Muscle layer of duodenum (tissue), 2 donors: ENCODE results near the gene R3HDM2.

Experiments
- H3K27ac ChIP-seq: one replicate; pipeline ENCODE4 v1.7.0; 2013; ENCODE audit warnings: mild to moderate bottlenecking, low read length
- H3K27me3 ChIP-seq: one replicate; pipeline ENCODE4 v1.7.0; 2013; ENCODE audit warnings: low read depth, mild to moderate bottlenecking, control low read depth, low read length
- H3K36me3 ChIP-seq, 2 donors: one replicate each; pipeline ENCODE4 v1.7.0; 2013; ENCODE audit warnings: low read length in 2 of 2, control low read depth in 1 of 2, mild to moderate bottlenecking in 1 of 2; ENCODE audit not compliant: insufficient read depth in 2 of 2, control insufficient read depth in 1 of 2
- H3K4me1 ChIP-seq, 2 donors: one replicate each; pipeline ENCODE4 v1.7.0; 2013; ENCODE audit warnings: low read length in 2 of 2, mild to moderate bottlenecking in 2 of 2, control low read depth in 1 of 2, moderate library complexity in 1 of 2; ENCODE audit not compliant: insufficient read depth in 2 of 2, control insufficient read depth in 1 of 2
- H3K4me3 ChIP-seq, 2 donors: one replicate each; pipeline ENCODE4 v1.7.0; 2013; ENCODE audit warnings: low read length in 2 of 2, low read depth in 1 of 2, mild to moderate bottlenecking in 1 of 2
- H3K9me3 ChIP-seq, 2 donors: one replicate each; pipeline ENCODE4 v1.7.0; 2013; ENCODE audit warnings: low read length in 2 of 2, control low read depth in 1 of 2, mild to moderate bottlenecking in 1 of 2; ENCODE audit not compliant: control insufficient read depth in 1 of 2
- donor health status: healthy.

Gene R3HDM2

DNA sequence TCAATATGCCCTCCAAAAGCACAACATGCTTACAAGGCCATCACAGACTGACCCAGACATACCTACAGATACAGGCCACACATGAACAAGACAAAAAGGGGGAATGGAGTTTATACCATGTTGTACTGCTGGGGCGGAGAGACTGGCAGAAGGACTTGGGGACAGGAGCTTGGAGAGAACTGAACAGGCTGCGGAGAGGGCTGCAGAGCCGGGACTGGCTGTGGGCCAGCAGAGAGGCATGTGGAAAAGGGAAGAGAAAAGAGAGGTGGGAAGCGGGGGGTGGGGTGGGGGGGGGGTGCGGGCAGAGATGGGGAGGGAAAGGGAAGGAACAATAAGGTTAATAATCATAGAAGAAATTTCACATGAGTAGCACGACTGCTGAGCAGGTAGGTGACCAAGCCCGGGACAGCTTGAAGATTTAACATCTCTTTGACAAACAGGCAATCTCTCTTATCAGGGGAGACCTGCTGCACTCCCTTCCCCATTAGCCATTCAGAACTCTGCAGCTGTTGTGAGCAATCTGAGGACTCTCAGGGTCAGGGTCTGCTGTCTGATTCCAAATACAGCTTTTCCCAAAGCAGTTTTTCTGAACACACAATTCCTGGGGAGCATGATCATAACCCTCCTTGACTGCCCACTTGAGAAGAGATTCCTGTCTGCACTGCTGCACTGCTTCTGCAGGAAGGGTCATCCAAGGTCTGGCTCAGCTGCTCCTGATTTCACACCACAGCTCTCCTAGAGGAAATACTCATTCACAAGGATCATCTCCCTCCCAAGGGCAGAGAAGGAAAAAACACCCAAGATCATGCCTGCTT, 158.3 kb downstream of the R3HDM2 start:
- H3K4me3 ChIP-seq = no peak overlapping the region
- H3K9me3 ChIP-seq = no peaks in the 10 kb centered on the region
- H3K36me3 ChIP-seq = peaks cover 49 to 64% of the 10 kb centered on the region in 2 donors
- H3K27me3 ChIP-seq = no peaks in the 10 kb centered on the region
- H3K4me1 ChIP-seq = no peaks in the 10 kb centered on the region
- no peak overlapping the region for H3K27ac ChIP-seq

DNA sequence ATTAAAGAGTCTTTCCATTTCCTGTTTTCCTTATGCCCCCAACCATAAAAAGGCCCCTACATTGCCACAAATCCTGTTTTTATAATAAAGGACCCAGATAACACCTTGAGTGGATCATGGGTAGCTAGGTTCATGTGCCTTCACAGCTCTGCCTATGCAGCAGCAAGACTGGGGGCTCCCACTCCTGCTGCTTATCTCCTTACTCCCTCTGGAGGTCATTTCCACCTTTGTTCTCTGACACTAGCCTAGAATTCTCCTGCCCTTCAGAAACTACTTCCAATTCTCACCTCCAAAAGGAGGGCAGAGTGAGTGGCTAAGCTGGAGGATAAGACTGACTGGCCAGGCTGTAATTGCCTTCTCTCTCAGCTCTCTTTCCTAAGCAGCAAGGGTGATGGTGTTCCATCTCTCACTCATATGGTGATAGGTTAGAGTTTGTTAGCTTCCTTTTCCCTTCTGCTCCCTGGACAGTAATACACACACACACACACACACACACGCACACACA, 159.8 kb downstream of the R3HDM2 start:
- Histone ChIP-seq H3K9me3 (no peaks in the 10 kb centered on the region), H3K27me3 (no peaks in the 10 kb centered on the region), H3K4me3 (no peak overlapping the region), H3K36me3 (peaks cover 57 to 67% of the 10 kb centered on the region in 2 donors), H3K4me1 (no peaks in the 10 kb centered on the region), H3K27ac (no peak overlapping the region)

DNA sequence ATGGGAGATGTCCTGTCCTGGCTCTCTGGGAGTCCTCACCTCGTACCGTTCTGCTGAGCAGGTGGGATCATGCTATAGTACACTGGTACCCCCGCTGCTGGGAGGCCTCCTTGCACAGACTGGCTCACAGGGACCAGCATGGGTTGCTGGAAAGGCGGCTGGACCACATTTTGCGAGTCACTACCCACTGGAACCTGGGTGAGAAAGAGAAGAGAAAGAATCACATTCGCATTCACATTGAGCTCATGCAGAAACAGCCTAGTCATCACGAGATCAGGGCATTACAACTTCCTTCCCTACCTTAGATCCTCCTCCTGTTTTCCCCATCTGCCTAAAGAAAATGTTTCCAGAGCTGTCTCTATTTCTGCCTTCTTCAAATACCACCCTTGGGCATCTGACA, 162.6 kb downstream of the R3HDM2 start:
- Histone ChIP-seq H3K36me3 (peaks cover 52 to 56% of the 10 kb centered on the region in 2 donors), H3K4me1 (no peaks in the 10 kb centered on the region), H3K27me3 (no peaks in the 10 kb centered on the region), H3K9me3 (no peaks in the 10 kb centered on the region), H3K27ac (no peak overlapping the region), H3K4me3 (no peak overlapping the region)

DNA sequence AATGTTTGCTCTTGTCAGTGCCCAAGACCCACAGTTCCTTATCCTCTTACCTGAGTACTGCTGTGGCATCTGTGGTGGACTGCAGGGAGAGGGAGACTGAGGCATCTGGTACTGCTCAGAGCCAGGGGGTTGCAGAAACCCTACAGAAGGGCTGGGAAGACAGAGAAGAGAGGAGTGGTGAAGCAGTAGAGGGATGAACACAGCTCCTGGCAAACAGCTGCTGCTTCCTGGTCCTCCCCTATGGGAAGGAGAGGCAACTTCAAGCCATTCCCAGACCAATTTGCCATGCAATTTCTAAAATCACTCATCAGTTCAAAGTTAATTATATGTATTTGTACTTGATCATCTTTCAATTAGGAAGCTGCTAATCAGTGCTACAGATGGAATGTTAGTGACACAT, 164.2 kb downstream of the R3HDM2 start:
- Histone ChIP-seq H3K4me1 (no peaks in the 10 kb centered on the region), H3K4me3 (no peak overlapping the region), H3K27me3 (no peaks in the 10 kb centered on the region), H3K27ac (no peak overlapping the region), H3K9me3 (no peaks in the 10 kb centered on the region), H3K36me3 (peaks cover 53 to 54% of the 10 kb centered on the region in 2 donors)

DNA sequence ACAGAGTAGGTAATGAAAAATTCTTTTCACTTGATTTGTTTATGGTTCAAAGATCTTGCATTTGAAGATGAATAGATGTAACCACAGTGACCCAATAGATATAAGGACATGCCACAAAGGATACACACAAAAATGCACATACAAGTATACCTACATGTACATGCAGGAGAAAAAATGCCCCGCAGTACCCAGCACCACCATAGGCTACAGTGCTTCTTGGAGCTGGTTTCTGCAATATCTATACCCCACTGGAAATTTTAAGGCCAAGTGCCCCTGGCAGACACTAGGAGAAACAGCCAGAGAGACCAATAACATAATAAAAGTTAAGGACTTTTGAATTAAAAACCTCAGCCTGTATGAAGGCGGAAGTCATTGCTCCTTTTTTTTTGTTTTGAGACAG, 167.7 kb downstream of the R3HDM2 start:
- H3K4me3 ChIP-seq = no peak overlapping the region
- H3K4me1 ChIP-seq = no peaks in the 10 kb centered on the region
- peaks cover 47 to 49% of the 10 kb centered on the region in 2 donors for H3K36me3 ChIP-seq
- H3K27me3 ChIP-seq = no peaks in the 10 kb centered on the region
- no peak overlapping the region for H3K27ac ChIP-seq
- H3K9me3 ChIP-seq = no peaks in the 10 kb centered on the region

DNA sequence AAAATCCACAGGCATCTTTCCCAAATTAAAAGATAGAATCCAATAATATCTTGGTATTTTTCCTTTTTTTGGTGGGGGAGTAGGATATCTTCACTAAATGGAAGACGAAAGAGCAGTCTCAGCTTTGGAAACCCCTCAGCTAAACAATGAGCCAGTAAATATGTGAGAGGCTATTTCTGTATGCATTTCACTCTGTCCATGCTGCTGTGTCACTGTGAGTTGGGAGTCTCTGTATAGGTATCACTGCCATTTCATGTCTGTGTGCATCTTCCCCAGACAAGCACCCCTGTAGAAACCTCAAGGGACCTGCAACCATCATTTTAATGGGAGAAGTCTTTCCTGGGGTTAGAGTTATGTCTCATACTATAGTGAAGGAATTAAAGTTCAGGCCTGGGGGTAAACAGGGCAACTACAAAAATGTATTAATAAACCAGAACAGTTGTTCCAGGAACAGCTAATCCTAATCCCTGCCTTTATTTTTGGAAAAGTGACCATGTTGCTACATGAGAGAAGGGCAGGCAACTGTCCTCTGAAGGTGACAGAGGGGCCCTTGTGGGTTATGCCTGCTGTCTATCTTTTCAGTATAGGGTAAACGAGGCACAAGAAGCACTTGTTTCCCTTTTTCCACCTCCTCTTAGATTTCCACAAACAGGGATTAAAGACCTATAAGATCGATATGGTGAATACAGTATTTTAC, 168.6 kb downstream of the R3HDM2 start:
- Histone ChIP-seq H3K9me3 (no peaks in the 10 kb centered on the region), H3K27me3 (no peaks in the 10 kb centered on the region), H3K27ac (no peak overlapping the region), H3K4me3 (no peak overlapping the region), H3K4me1 (no peaks in the 10 kb centered on the region), H3K36me3 (peaks cover 53 to 54% of the 10 kb centered on the region in 2 donors)

DNA sequence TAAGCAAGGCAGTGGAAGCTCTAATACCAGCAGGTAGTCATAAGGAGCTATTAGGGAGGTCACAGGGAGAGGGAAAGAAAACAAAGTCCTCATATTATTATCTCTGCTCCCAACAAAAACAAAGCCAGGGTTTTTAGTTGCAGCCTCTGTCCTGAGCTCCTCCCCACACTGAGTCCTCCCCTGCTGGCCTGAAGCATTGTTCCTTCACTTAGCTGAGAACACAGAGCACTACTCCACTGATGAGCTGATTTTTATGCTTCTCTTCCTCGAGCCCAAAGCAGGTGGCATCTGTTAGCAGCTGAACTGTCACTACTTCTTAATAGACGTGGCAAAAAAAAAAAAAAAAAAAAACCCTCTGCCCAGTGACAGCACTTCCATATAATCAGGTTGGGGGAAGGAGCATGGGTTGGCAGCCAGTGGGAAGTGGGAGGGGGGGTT, 169.4 kb downstream of the R3HDM2 start:
- H3K9me3 ChIP-seq = no peaks in the 10 kb centered on the region
- H3K4me1 ChIP-seq = no peaks in the 10 kb centered on the region
- H3K27ac ChIP-seq = no peak overlapping the region
- H3K4me3 ChIP-seq = no peak overlapping the region
- no peaks in the 10 kb centered on the region for H3K27me3 ChIP-seq
- peaks cover 51 to 54% of the 10 kb centered on the region in 2 donors for H3K36me3 ChIP-seq

DNA sequence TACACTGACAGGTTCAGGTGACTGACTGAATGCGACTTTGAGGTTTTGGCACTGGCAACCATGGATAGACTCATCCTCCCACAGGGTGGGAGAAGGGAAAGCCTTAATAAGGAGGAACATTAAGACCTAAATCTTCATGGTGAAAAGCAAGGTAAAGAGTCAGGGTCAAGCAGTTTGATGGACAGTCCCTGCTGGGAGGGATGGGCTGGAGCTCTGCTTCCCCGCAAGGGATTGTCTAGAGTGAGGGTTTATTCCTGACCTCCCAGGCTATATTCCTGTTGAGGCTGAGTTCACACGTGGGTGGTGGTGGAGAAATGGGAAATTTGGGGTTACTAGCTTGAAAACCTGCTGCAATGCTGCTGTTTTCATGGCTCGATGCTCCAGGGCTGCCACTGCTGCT, 170.5 kb downstream of the R3HDM2 start:
- H3K27ac ChIP-seq = no peak overlapping the region
- H3K36me3 ChIP-seq = peaks cover 56 to 63% of the 10 kb centered on the region in 2 donors
- H3K4me1 ChIP-seq = no peaks in the 10 kb centered on the region
- no peak overlapping the region for H3K4me3 ChIP-seq
- no peaks in the 10 kb centered on the region for H3K9me3 ChIP-seq
- H3K27me3 ChIP-seq = no peaks in the 10 kb centered on the region

DNA sequence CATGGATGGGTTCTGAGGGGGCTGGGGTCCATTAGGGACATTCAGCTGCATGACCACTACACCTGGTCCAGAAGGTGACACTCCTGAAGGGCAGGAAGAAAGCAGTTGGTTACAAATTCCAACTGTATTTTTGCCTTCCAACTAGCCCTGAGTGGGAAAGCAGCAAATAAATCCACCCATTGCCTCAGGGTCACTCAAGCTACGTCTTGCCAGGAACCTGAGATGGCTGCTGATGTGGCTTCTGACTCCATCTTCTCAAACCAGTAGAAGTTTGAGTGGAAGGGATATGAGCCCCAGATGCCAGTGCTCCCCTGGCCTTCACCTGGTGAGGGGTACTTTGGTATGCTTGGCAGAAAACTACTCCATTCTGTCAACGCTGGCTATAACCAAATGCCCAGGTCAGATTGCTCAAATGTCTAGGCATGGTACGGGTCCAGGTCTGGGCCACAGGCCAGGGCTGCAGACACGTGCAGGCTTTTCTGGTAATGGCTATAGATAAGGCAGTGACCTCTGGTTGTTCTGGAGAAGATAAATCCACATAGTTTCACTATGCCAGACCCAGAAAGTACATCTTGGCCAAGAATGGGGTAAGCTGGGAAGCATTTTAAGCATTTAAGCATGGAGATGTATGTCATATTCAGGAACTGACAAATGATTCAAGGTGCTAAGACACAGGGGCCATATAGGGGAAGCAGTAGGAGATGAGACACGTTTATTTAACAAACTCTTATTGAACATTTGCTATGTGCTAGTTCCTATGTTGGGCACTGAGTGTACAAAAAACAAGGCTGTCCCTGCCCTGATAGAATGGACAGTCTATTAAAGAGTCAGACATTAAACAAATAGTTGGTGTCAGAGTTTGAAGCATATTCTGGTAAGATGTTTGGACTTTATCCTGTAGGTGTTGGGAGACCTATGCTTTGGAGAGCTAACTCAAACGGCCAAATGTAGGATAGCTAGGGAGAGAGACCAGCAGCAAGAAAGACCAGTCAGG, 171.6 kb downstream of the R3HDM2 start:
- H3K36me3 ChIP-seq = peaks cover 62 to 66% of the 10 kb centered on the region in 2 donors

DNA sequence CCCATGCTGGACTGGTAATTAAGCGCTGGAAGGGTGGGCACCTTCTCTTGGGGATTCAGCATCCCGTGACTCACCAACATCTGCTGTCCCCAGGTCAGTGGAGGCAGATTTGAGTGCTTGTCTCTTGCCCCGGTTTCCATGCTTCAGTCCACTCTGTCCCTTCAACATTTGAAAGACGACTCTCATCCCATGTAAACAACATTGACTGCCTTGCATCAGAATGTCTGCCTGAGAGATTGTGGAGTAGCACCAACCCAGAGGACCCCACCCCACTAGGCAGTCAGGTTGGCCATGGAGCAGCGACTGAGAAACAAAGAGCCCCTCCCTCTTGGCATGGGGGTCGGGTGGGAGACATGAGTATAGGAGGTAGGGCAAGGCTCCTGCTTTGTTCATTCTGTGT, 174.9 kb downstream of the R3HDM2 start:
- no peak overlapping the region for H3K4me3 ChIP-seq
- peaks cover 50 to 51% of the 10 kb centered on the region in 2 donors for H3K36me3 ChIP-seq
- H3K27ac ChIP-seq = no peak overlapping the region
- H3K27me3 ChIP-seq = no peaks in the 10 kb centered on the region
- H3K4me1 ChIP-seq = no peaks in the 10 kb centered on the region
- H3K9me3 ChIP-seq = no peaks in the 10 kb centered on the region

More for the DNA sequence above, 171.6 kb downstream of the R3HDM2 start:
- Histone ChIP-seq H3K27ac (no peak overlapping the region), H3K27me3 (no peaks in the 10 kb centered on the region), H3K4me1 (no peaks in the 10 kb centered on the region), H3K4me3 (no peak overlapping the region), H3K9me3 (no peaks in the 10 kb centered on the region)
